RPMI7951 (cell line): ENCODE data around the gene GJB3. TPM values are rescaled to one million over a fixed set of nuclear protein-coding genes. Genes with fewer than 3 reads are reported as not detected.

ENCODE experiments used
- DNase-seq: peaks from one replicate; pipeline ENCODE4 v3.0.0-alpha.2; 2012; ENCODE audit warnings: low read depth
- total RNA-seq: library from RNA; depleted of rRNA; stranded (reverse); fragments of >200 nt; shearing (Covaris generic); gene quantifications from 2 replicates; pipeline ENCODE4 v1.2.3, GENCODE V29; 2014; rRNA removed

Gene GJB3
- total RNA-seq, 1 experiment from 2014 or later: not detected

DNA sequence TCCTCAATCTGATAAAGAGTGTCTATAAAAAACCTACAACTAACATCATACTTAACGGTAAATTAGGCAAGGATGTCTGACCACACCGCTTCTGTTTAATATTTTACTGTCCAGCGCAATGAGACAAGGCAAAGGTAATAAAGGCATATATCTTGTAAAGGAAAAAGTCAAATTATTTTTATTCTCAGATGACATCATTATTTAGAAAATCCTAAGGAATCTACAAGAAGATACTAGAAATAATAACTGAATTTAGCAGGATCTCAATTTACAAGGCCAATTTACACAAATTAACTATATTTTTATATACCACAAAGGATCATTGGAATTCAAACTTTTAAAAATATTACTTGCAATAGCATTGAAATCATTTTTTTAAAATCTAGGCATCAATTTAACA lies 41.2 kb downstream of the GJB3 start:
- DNase-seq: no peak

DNA sequence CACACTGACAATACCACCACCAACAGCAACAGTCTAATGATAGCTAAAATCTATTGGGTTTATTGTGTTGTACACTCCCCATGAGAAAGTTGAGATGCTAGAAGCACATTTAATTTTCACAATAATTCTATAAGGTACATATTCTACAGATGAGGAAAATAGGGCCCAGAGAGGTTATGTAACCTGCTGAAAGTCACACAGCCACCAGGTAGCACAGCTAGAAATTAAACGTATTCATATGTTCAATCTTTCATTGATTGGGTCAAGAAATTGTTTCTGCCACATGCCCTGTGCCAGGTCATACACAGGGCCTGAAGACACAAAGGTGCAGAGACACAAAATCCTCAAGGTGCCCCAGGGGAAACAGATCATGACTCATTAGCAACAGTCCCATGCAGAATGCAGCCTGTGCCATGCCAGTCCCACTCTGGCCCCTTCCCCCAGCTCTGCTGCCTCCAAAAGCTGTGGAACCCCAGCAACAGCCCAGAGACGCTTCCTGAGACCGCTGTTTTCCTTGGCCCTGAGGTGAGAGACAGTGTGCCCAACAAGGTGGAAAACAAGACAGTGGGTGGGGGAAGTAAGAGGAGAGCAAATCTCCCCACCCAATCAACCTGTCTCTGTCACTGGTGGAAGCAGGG lies 43.9 kb downstream of the GJB3 start:
- no peak for DNase-seq

DNA sequence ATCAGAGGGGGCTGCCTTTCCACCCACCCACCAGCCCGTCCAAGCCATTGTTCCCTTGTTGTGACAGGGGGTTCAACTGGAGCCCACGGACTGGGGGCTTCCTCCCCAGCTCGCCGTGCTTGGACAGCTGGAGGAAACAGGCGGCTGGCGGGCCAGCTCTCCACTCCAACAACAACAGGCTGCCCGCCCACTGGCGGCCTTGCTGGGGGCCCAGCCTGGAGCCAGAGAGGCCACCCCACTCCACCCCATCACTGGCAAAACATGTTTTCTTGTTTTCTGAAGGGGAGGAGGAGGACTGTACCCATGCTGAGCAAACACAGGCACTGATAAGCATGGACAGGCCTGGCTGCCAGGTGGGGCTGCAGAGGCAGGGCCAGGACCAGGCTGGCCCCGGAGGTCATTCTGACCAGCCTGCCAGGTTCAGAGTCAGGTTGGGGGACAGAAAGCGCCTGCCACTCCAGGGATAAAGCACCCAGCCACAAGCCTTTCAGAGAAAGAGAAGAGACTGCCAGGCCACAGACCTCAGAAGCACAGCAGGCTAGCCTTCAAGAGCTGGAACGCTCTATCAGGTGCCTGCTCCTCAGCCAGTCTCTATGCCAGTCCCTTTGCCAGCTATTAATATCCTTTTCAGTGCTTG lies 44.6 kb downstream of the GJB3 start:
- DNase-seq: no peak

DNA sequence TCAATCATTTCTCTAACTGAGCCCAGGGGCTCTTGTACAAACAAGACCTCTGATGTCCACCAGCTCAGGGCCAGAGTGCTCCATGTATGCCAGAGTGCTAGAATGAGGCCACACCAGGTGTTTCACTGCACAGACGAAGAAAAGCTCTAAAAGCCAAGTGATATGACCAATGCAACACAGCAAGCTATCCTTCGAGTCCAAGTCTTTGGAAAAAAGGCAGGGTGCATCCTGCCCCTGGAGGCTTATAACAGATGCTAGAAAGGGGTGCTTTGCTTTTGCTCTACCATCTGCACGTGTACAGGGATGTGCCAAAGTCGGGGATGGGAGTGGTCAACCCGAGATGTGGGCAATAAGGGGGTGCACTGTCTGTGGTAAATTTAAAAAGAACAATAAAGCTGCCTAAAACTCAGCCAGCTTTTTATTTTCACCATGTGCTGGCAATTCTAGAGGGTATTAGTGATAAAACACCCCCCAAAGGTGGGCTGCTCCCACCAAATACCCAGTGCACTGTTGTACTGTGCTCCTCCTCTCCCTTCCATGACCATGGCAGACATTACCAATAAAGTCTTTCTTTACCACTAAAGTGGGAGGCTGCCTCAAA lies 46.4 kb downstream of the GJB3 start:
- no peak for DNase-seq

DNA sequence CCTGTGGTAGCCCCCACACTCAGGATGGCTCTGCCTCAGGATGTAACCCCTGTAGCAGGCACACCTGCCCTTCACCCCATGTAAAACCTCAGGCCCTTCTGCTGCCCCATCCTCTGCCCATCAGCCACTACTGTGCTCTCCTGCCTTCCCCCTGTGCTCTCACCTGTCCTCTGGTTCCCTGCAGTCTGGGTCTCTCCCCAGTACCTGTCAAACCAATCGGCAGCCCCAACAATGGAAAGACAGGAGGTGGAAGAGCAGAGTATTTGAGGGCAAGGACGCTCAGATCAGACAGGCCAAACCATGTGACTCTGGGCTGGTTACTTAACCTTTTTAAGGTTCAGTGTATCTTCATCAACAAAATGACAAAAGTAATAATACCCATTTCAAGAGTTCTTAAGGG lies 47.6 kb downstream of the GJB3 start:
- DNase-seq: no peak

DNA sequence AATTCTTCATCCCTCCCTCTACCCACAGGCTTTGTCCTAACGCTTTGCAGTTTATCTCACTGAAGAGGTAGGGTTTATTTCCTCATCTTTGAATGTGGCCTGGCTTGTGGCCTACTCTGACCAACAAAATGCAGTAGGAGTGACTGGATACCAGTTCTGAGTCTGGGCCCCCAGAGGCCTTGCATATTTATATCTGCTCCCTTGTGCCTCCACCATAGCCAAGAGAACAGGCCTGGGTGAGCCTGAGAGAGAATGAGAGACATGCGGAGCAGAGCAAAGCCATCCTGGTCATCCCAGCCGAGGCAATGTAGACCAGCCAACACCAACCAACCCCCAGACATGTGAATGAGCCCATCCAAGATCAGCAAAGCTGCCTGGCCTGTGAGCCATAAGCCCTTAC lies 48.2 kb downstream of the GJB3 start:
- no peak for DNase-seq

DNA sequence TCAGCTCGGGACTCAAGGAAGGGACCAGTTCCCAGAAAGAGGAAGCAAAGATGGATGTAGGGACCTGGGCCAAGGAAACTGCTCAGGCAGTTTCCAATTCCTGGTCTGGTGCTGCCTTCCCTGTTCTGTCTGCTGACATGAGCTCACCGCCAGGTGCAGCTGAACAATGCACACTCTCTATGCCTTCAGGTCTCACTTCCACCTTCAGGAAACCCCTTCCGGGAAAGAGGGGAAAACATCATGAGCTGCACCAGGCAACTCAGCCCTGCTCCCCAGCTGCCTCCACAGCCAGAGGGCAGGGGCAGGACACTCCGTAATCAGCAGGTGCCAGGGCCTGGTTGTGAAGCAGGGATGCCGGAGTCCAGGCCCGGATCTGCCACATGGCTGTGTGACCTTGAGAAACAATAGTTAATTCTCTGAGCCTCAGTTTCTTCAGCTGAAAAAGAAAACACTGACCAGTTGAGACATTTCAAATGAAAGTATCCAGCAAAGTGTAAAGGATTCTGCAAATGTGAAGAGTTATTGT lies 50.8 kb downstream of the GJB3 start:
- DNase-seq: no peak

DNA sequence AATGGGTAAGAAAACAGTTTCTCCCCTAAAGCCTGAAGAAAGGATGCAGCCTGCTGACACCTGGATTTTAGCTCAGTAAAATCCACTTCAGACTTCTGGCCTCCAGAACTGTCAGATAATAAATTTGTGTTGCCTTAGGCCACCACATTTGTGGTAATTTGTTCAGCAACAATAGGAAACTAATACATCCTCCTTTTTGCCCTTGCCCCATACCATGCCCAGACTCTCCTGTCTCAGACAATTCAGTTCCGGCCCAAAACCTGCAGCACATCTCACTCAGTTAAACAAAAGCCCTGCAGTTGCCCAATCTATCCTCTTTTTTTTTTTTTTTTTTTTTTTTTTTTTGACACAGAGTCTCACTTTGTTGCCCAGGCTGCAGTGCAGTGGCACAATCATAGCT lies 52.7 kb downstream of the GJB3 start:
- no peak for DNase-seq

Other genes starting within 250 kb of the GJB3 start
- not detected in 2 replicates for gene GJB5, start 26.2 kb upstream of the GJB3 start, total RNA-seq
- gene GJB4, start 21.5 kb upstream of the GJB3 start, total RNA-seq: not detected in 2 replicates
- not detected in 2 replicates for gene GJA4, start 11.8 kb downstream of the GJB3 start, total RNA-seq
- 31.5 and 47.6 TPM in 2 replicates for gene SMIM12, start 78.5 kb downstream of the GJB3 start, total RNA-seq
- under 0.01 TPM in 1 of 2 replicates, not detected in the other for gene DLGAP3, start 148.4 kb downstream of the GJB3 start, total RNA-seq
- gene TMEM35B, start 204.1 kb downstream of the GJB3 start, total RNA-seq: 40.6 and 41.9 TPM in 2 replicates